DMS114 treated with DMSO at 0.1 percent for 48 hours (cell line): ENCODE data around the gene MOK.
"Not testable (repeated sequence)": the region's sequence is repeated elsewhere in the genome, so short reads cannot be mapped to it uniquely, and the experiment has no call there.

Experiments used
- DNase-seq: peaks from one replicate; lab custom pipeline; 2025; ENCODE audit not compliant: unreplicated experiment; lab: John Stamatoyannopoulos, UW

Gene MOK

DNA sequence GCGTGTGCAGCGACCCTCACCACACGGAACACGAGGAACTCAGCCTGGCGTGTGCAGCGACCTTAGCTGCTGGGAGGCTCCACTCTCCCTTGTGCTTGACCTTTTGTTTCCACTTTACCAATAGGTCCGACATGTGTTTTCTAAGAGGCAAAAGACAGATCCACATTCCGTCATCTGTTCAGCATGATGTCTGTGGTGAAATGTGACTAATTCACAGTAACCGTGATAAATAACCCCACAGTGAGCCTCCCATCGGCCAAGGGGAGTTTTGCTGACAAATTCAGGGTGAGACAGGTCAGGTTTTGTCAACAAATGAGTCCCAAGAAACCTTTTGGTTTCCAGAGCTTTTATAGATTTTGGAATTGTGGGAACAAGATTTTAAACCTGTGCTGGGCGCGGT is 55.9 kb downstream of the MOK start:
- no peak for DNase-seq

GRCh38 chr14:102248121-102248520 is 56.8 kb downstream of the MOK start:
- no peak for DNase-seq

- DNase-seq: no peak
Observed at GRCh38 chr14:102246071-102246470, 58.9 kb downstream of the MOK start.

DNA sequence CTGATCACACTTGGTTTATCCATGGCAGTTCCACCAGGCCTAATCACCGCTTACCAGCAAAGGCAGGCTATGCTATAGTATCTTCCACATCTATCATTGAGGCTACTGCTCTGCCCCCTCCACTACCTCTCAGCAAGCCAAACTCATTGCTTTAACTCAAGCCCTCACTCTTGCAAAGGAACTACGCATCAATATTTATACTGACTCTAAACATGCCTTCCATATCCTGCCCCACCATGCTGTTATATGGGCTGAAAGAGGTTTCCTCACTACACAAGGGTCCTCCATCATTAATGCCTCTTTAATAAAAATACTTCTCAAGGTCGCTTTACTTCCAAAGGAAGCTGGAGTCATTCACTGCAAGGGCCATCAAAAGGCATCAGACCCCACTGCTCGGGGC is 61.2 kb downstream of the MOK start:
- not testable (repeated sequence) for DNase-seq

- DNase-seq: no peak
Observed at GRCh38 chr14:102241147-102241546, 63.8 kb downstream of the MOK start.

GRCh38 chr14:102240481-102240880 is 64.5 kb downstream of the MOK start:
- not testable (repeated sequence) for DNase-seq

GRCh38 chr14:102239231-102239630 is 65.7 kb downstream of the MOK start:
- no peak for DNase-seq

DNA sequence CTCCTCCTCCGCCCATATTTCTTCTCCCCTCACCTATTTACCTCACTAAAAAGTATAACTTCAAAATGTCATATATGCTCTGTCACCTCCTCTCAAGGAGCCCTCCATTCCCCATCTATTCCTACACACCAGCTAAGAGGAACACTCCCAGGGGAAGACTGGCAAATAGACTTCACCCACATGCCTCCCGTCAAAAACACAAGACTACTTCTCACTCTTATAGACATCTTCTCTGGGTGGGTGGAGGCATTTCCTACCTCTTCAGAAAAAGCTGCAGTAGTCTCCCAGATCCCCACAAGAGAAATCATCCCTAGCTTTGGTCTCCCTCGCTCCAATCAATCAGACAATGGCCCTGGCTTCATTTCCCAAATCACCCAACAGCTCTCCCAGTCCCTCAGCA is 66.2 kb downstream of the MOK start:
- no peak for DNase-seq

GRCh38 chr14:102238131-102238530 is 66.8 kb downstream of the MOK start:
- no peak for DNase-seq

GRCh38 chr14:102236026-102236425 is 68.9 kb downstream of the MOK start:
- no peak for DNase-seq

GRCh38 chr14:102235275-102235897 is 69.6 kb downstream of the MOK start:
- DNase-seq: no peak

GRCh38 chr14:102234331-102235264 is 70.4 kb downstream of the MOK start:
- DNase-seq: no peak

- no peak for DNase-seq
Observed at GRCh38 chr14:102233081-102233480, 71.9 kb downstream of the MOK start.

DNA sequence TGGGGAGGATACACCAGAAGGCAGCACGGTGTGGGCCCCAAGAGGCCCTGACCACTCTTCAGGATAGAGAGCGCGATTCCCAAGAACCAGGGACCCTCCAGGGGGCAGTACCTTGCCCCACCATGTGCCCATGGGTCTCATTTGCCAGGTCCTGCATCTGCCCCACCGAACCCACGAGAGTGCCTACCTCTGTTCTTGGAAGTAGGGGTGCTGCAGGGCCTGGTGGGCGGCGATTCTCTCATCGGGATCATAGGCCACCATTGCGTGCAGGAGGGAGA is 72.7 kb downstream of the MOK start:
- DNase-seq: no peak

DNA sequence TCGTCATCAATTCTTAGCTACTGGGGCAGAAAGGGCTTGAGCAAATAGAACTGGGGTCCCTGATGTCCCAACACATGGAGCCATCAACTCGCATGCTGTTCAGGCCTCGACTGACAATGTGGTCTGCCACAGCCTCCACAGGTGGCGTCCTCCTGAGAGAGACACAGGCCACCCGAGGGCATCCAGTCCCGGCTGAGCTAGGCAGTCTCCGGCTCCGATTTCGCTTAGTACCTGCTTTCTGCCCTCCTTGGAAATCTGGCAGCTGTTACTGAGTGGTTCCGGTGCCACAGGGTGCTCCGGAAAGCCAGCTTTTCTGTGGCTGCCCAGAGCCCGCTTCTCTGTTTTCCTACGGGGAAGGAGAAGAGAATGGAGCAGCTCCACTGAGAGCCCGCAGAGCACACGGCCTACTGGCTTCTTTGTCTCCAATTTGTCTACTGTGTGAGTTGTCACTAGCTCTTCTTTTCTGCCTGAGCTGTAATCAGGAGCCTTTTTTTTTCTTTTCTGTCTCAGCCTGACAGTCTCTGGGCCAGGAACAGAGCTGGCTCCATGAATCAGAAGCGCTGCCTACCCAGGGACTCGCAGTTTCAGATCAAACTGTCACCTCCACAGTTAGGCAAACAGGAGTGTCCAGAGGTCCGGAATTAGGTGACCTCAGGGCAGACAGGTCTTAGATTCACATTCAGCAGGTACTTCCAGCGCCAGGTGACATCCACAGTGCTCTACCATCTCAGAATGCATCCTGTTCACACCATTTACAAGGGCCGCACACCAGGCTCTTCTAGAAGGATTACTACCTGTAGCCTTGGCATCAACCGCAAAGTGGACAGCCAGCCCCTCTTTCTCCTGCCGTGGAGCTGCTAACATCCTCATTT is 73.3 kb downstream of the MOK start:
- no peak for DNase-seq

DNA sequence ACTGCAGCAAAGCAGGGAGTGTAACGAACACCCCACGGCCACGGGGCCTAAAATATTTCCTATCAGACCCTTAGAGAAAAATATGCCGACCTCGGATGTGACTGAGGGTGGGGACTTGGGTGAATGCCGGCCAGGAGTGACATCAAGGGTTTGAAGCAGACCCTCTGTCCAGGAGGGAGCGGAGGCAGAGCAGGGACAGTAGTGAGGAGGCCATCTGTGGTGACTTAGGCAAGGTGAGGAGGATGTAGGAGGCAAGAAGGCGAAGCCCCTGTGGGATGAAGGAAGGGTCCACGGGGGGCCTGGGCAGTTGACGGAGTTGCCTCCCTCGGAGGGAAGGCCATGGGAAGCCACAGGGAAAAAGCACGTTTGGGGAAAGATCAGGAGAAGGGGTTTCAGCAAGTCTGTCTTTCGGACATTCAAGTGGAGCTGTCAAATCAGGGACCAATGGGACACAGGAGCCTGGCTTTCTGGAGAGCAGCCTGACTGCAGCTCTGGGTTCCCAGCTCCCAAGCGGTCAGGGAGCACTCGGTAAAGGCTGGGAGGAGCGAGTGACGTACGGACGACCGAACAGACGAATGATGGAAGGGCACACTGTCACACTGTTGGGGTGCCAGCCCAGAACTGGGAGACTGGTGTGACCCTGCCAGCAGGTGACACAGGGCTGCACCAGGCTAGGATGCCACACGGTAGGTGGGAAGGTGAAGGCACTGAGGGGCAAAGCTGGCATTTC is 74.3 kb downstream of the MOK start:
- no peak for DNase-seq

DNA sequence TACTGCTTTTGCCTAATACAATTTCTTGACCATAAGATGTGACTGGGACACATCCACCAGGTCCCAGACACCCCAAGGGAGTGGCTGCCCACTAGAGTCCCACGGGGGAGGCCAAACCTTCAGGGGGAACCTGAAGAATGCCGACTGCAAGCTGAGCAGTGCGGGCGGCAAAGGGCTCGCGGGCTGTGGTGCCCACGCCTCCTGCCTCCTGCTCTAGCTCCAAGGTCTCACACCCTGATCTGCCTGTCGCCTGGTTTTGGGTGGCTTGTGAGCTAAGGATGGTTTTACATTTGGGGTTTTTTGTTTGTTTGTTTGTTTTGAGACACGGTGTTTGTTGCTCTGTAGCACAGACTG is 75.2 kb downstream of the MOK start:
- no peak for DNase-seq

DNA sequence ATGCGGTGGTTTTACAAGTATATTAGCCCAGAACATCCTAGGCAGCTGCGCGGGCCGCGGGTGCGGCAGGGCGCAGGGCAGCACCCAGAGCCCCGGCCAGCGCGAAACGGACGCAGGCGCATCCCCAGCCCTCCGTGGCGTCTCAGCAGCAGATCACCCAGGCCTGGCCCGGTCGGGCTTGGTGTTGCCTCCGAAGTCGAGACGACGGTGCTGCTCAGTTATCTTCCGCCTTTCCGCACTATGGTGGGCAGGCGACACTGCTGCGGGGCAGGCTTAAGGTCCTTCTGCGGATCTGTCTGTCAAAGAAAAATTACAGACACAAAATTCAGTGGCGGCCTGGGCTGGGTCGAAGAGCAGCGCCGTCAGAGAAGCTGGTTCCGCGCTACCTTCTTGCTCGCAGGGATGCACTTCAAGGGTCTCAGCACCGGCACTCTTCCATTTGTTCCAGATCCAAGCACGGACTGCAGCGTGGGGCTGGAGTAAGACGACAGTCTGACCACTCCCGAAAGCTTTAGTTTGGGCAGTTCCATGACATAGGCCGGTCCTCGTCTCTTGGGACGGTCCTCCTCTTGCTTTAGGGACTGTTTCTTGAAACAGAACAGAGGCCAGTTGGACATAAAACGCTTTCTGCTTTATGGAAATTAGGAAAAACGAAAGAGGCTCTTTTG is 75.8 kb downstream of the MOK start:
- DNase-seq: no peak

DNA sequence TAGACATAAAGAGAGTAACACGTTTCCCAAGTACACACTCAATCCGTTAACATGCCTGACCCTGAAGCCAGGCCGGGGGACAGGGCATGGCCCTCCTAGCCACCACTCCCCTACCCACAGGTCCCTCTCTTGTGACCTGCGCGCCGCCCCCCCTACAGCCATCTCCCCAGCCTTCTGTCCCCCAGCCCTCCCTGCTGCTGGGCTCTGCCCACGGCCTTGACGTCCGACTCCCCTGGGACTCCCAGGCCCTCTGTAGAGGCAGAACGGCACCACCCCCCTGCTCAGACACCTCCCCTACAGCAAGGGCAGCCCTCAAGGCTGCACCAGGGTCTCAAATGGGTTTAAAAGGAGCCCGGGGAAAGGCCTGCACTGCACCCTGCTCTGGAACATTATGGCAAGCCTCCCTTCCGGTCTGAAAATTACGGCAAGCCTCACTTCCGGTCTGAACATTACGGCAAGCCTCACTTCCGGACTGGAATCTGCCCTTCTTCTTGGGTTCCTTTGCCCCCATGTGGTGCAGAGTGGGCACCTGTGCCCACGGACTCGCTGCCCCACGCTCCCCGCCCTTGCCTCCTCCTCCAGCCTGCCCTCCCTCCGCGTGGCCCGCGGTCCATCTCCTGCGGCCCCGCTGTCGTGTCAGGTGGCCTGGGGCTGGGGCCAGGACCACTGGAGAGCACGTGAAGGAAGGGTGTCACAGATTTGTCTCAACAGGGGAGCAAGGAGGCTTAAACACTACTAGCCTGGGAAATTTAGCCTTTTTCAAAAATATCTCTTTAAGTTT is 77.6 kb downstream of the MOK start:
- DNase-seq: no peak
